Nephron (organoid): ENCODE data around the gene C10orf105.

Experiments
- H3K27ac Mint-ChIP-seq, 3 experiments: 2 replicates each; pipeline ENCODE4 v1.8.0; 2020; ENCODE audit warnings: mixed read lengths in 3 of 3, mild to moderate bottlenecking in 2 of 3, moderate library complexity in 1 of 3
- H3K27me3 Mint-ChIP-seq: 2 replicates; pipeline ENCODE4 v1.8.0; 2021; ENCODE audit warnings: low read depth, mild to moderate bottlenecking, moderate library complexity, mixed read lengths
- H3K36me3 Mint-ChIP-seq: 2 replicates; pipeline ENCODE4 v1.8.0; 2020; ENCODE audit warnings: low read depth, mixed read lengths
- H3K4me1 Mint-ChIP-seq: 2 replicates; pipeline ENCODE4 v1.8.0; 2020; ENCODE audit warnings: mixed read lengths
- H3K4me3 Mint-ChIP-seq, 3 experiments: 2 replicates each; pipeline ENCODE4 v1.8.0; 2020; ENCODE audit warnings: mild to moderate bottlenecking in 3 of 3, mixed read lengths in 3 of 3, moderate library complexity in 2 of 3
- H3K9me3 Mint-ChIP-seq: 2 replicates; pipeline ENCODE4 v1.8.0; 2020; ENCODE audit warnings: mixed read lengths
- CTCF ChIP-seq, 3 experiments: fragments of 200-600 bp; sonication (generic); IDR thresholded peaks; one replicate each; pipeline ENCODE4 v1.5.0; 2021; ENCODE audit warnings: antibody characterized with exemption in 3 of 3; ENCODE audit not compliant: unreplicated experiment in 3 of 3

The C10orf105 gene

DNA sequence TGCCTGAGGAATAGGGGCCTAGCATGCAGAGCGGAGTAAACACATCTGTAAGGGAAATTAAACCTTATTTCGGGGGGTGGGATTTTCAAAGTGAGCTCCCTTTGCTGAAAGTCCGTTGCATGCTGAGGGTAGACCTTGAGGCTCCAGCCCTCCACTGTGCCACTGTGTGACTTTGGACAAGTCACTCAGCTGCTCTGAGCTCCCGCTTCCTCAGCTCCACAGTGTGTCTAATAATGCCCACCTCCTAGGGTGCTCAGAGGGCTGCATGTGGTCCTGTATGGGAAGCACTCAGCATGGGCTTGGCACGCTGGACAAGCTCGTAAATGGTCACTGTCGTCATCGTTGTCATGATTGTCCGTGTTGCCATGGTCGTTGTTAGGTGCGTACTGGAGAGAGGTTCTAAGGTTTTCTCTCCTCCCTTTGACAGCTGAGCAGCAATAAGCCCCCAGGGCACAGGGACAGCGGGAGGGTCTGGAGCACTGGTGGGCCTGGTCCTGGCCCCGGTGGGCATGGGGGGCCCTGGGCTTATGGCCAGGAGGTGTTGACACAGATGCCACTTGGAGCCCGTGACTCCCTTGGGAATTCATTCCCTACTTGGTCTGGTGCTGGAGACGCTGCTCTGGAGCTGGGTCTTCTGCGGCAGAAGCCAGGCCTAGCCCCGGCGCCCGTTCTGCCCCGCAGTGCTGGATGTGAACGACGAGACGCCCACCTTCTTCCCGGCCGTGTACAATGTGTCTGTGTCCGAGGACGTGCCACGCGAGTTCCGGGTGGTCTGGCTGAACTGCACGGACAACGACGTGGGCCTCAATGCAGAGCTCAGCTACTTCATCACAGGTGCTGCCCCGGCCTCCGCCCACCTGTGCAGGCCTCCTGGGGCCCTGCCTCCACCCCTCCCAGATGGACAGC, 13.1 kb downstream of the C10orf105 start:
- H3K27me3 Mint-ChIP-seq, result peaks cover 7% of the 10 kb centered on the region
- H3K9me3 Mint-ChIP-seq, result no peaks in the 10 kb centered on the region
- H3K4me3 Mint-ChIP-seq, result no peak overlapping the region
- no peak overlapping the region for H3K27ac Mint-ChIP-seq
- TF ChIP-seq CTCF (IDR thresholded peaks at IDR 0.05; ENCODE audit: unreplicated experiment in 3 of 3), result no peak
- H3K36me3 Mint-ChIP-seq, result no peaks in the 10 kb centered on the region
- H3K4me1 Mint-ChIP-seq, result peaks cover 11% of the 10 kb centered on the region

DNA sequence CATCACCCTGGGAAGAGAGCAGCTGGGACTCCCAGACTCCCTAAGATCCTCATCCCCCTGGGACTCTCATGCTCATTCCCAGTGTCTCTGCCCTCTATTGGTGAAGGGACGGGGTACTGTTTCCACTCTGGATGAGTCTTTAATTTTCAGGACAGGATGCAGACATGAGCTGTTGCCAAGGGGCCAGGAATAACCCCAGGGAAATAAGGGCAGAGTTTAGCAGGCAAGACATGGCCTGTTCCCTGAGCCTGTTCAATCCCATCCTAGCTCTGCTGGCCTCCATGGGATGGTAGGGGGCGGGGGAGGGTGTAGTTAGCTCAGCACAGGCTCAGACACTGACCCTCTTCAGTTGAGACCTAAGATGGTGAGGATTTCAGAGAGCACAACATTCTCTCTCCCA, 14.0 kb downstream of the C10orf105 start:
- Mint-ChIP-seq H3K36me3 (no peaks in the 10 kb centered on the region), H3K27me3 (peaks cover 7% of the 10 kb centered on the region), H3K4me3 (no peak overlapping the region), H3K4me1 (peaks cover 11% of the 10 kb centered on the region), H3K27ac (no peak overlapping the region), H3K9me3 (no peaks in the 10 kb centered on the region)
- no peak for TF ChIP-seq CTCF (IDR thresholded peaks at IDR 0.05; ENCODE audit: unreplicated experiment in 3 of 3)

- H3K27ac Mint-ChIP-seq, result no peak overlapping the region
- H3K27me3 Mint-ChIP-seq, result peaks cover 12% of the 10 kb centered on the region
- H3K4me1 Mint-ChIP-seq, result peaks cover 8% of the 10 kb centered on the region
- TF ChIP-seq CTCF (IDR thresholded peaks at IDR 0.05; ENCODE audit: unreplicated experiment in 3 of 3), result no peak
- H3K4me3 Mint-ChIP-seq, result no peak overlapping the region
- no peaks in the 10 kb centered on the region for H3K36me3 Mint-ChIP-seq
- H3K9me3 Mint-ChIP-seq, result no peaks in the 10 kb centered on the region
Measured at GRCh38 chr10:71704816-71705215, 14.8 kb downstream of the C10orf105 start.

DNA sequence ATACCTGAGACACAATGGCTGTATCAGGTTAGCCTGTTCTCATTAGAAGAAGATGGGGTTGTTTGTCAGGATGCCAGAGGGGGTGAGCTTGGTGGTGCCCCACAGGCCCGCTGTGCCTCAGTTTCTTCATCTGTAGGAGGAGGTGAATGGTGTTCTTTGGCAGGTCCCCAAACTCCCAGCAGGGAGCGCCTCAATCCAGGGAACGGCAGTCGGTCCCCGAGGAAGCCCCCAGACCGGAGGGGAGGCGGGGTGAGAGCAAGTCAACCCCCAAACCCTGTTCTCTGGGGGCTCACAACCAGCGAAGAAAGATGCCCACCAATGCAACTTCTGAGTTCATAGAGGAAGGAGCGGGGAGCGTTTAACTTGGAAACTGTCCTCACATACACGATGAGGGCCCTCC, 16.0 kb downstream of the C10orf105 start:
- Mint-ChIP-seq H3K9me3 (no peaks in the 10 kb centered on the region), H3K36me3 (no peaks in the 10 kb centered on the region), H3K27ac (no peak overlapping the region), H3K4me1 (no peaks in the 10 kb centered on the region), H3K27me3 (peaks cover 15% of the 10 kb centered on the region), H3K4me3 (no peak overlapping the region)
- TF ChIP-seq CTCF (IDR thresholded peaks at IDR 0.05; ENCODE audit: unreplicated experiment in 3 of 3), result no peak

DNA sequence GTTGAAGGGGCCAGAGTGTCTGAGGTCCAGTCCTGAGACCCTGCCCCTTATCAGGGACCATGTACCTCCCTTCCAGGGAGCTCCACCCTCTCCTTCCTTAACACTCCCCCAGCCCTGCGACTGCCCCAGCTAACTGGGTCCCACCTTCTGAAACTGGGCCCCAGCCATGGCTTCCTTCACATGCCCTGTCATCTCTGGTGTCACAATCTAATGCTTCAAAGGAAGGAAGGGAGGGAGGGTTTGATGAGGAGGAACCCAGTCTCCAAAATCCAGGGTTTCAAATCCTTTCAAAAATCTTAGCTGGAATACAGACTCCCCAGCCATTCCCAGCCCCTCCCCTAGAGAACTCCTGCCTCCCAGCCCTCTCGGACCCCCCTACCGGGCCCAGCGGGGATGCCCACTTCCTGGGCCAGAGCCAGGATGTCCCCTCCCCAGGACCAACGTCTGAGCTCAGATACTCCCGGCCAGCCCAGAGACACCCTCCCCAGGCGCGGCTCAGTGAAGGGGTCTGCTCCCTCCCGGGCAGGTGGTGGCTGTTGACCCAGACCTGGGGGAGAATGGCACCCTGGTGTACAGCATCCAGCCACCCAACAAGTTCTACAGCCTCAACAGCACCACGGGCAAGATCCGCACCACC, 18.0 kb downstream of the C10orf105 start:
- Mint-ChIP-seq H3K27ac (no peak overlapping the region), H3K4me3 (no peak overlapping the region), H3K9me3 (no peaks in the 10 kb centered on the region), H3K4me1 (no peaks in the 10 kb centered on the region), H3K27me3 (peaks cover 7% of the 10 kb centered on the region), H3K36me3 (no peaks in the 10 kb centered on the region)
- no peak for TF ChIP-seq CTCF (IDR thresholded peaks at IDR 0.05; ENCODE audit: unreplicated experiment in 3 of 3)
